Ishikawa (cell line): ENCODE results near the gene PLA2R1.

Source experiments
- CEBPB ChIP-seq: IDR thresholded peaks from 2 replicates; pipeline ENCODE4 v1.6.1; 2012
- EP300 ChIP-seq: IDR thresholded peaks from 2 replicates; pipeline ENCODE4 v1.6.1; 2012; ENCODE audit warnings: borderline replicate concordance
- NFIC ChIP-seq: IDR thresholded peaks from 2 replicates; pipeline ENCODE4 v1.6.1; 2012
- RAD21 ChIP-seq: IDR thresholded peaks from 2 replicates; pipeline ENCODE4 v1.6.1; 2012; ENCODE audit warnings: low read depth
- TAF1 ChIP-seq: IDR thresholded peaks from 2 replicates; pipeline ENCODE4 v1.6.1; 2012; ENCODE audit warnings: low read depth, mild to moderate bottlenecking
- TEAD4 ChIP-seq: IDR thresholded peaks from 2 replicates; pipeline ENCODE4 v1.6.1; 2012
- YY1 ChIP-seq: IDR thresholded peaks from 2 replicates; pipeline ENCODE4 v1.6.1; 2012; ENCODE audit warnings: low read depth
- ZBTB7A ChIP-seq: IDR thresholded peaks from 2 replicates; pipeline ENCODE4 v1.6.1; 2012; ENCODE audit warnings: low read depth
- TF ChIP-seq, protein P1 (sequence below): IDR thresholded peaks from 2 replicates; pipeline ENCODE4 v1.6.1; 2012
- TF ChIP-seq, protein P2 (sequence below): IDR thresholded peaks from 2 replicates; pipeline ENCODE4 v1.6.1; 2012
- TF ChIP-seq, protein P3 (sequence below): IDR thresholded peaks from 2 replicates; pipeline ENCODE4 v1.6.1; 2012; ENCODE audit warnings: low read depth, mild to moderate bottlenecking

GRCh38 chr2:159971365-159972152 lies 90.9 kb downstream of the PLA2R1 start:
- no peak for TF ChIP-seq TAF1
- no peak for TF ChIP-seq RAD21
- no peak for TF ChIP-seq CEBPB
- TF ChIP-seq, protein P1, sequence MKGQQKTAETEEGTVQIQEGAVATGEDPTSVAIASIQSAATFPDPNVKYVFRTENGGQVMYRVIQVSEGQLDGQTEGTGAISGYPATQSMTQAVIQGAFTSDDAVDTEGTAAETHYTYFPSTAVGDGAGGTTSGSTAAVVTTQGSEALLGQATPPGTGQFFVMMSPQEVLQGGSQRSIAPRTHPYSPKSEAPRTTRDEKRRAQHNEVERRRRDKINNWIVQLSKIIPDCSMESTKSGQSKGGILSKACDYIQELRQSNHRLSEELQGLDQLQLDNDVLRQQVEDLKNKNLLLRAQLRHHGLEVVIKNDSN: no peak
- no peak for TF ChIP-seq ZBTB7A
- no peak for TF ChIP-seq TEAD4
- TF ChIP-seq YY1: no peak
- no peak for TF ChIP-seq EP300
- TF ChIP-seq NFIC: no peak
- TF ChIP-seq, protein P2, sequence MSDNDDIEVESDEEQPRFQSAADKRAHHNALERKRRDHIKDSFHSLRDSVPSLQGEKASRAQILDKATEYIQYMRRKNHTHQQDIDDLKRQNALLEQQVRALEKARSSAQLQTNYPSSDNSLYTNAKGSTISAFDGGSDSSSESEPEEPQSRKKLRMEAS: no peak
- TF ChIP-seq, protein P3, sequence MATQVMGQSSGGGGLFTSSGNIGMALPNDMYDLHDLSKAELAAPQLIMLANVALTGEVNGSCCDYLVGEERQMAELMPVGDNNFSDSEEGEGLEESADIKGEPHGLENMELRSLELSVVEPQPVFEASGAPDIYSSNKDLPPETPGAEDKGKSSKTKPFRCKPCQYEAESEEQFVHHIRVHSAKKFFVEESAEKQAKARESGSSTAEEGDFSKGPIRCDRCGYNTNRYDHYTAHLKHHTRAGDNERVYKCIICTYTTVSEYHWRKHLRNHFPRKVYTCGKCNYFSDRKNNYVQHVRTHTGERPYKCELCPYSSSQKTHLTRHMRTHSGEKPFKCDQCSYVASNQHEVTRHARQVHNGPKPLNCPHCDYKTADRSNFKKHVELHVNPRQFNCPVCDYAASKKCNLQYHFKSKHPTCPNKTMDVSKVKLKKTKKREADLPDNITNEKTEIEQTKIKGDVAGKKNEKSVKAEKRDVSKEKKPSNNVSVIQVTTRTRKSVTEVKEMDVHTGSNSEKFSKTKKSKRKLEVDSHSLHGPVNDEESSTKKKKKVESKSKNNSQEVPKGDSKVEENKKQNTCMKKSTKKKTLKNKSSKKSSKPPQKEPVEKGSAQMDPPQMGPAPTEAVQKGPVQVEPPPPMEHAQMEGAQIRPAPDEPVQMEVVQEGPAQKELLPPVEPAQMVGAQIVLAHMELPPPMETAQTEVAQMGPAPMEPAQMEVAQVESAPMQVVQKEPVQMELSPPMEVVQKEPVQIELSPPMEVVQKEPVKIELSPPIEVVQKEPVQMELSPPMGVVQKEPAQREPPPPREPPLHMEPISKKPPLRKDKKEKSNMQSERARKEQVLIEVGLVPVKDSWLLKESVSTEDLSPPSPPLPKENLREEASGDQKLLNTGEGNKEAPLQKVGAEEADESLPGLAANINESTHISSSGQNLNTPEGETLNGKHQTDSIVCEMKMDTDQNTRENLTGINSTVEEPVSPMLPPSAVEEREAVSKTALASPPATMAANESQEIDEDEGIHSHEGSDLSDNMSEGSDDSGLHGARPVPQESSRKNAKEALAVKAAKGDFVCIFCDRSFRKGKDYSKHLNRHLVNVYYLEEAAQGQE: no peak
